Testis (tissue), 3 donors: ENCODE data around the gene PDGFB. TPM values are rescaled to one million over a fixed set of nuclear protein-coding genes. Genes with fewer than 3 reads are reported as not detected.

Source experiments
- DNase-seq: peaks from one replicate; pipeline ENCODE4 v3.0.0-alpha.2; 2019
- H3K27ac ChIP-seq, 2 donors: fragments of 200-600 bp; sonication (generic); one replicate each; pipeline ENCODE4 v1.5.1; 2019
- H3K27me3 ChIP-seq: fragments of 200-600 bp; sonication (generic); one replicate; pipeline ENCODE4 v1.5.1; 2019
- H3K36me3 ChIP-seq: fragments of 200-600 bp; sonication (generic); one replicate; pipeline ENCODE4 v1.5.1; 2017; ENCODE audit warnings: low read depth; ENCODE audit errors: missing control alignments
- H3K4me1 ChIP-seq: fragments of 200-600 bp; sonication (generic); one replicate; pipeline ENCODE4 v1.5.1; 2019
- H3K4me3 ChIP-seq, 2 donors: fragments of 200-600 bp; sonication (generic); one replicate each; pipeline ENCODE4 v1.5.1; 2017 to 2019
- H3K9me3 ChIP-seq: fragments of 200-600 bp; sonication (generic); one replicate; pipeline ENCODE4 v1.5.1; 2017
- POLR2A ChIP-seq: fragments of 450-650 bp; IDR thresholded peaks from one replicate; pipeline ENCODE4 v1.6.1; 2017; ENCODE audit warnings: antibody characterized with exemption, mild to moderate bottlenecking, moderate library complexity
- WGBS, 2 donors: methylation state at CpG; one replicate each; pipeline ENCODE4 v1.1.5; 2018; 5-methylcytosine and 5-hydroxymethylcytosine counted together
- intact Hi-C: fragments of 100-400 bp; cut with DNase I; formaldehyde crosslinking; loops from one replicate; pipeline ENCODE4 v1.15.1; 2023; ENCODE audit warnings: low total_unique reads
- polyA plus RNA-seq: library from polyadenylated mRNA; stranded (reverse); fragments of 350-450 nt; fragmentation: Illumina TruSeq; extraction: RNeasy Lipid Tissue Mini Kit (QIAGEN cat#74804); gene quantifications from one replicate; pipeline ENCODE4 v1.2.3, GENCODE V29; 2014; ENCODE audit warnings: low read depth, low replicate concordance; ENCODE audit not compliant: insufficient read depth
- total RNA-seq, 2 donors: library from RNA; depleted of rRNA; stranded (reverse); fragments of >200 nt; gene quantifications; one replicate each; pipeline ENCODE4 v1.2.3, GENCODE V29; 2016
- TF ChIP-seq, protein P1 (sequence below), 3 experiments: fragments of 450-650 bp in 2 of 3; fragments of 200-600 bp in 1 of 3; sonication (generic) in 1 of 3; IDR thresholded peaks; one replicate each; pipeline ENCODE4 v1.5.1; 2016 to 2019; ENCODE audit warnings: antibody characterized with exemption in 3 of 3, mild to moderate bottlenecking in 2 of 3, moderate library complexity in 1 of 3

The PDGFB gene
- total and polyA plus RNA-seq, 3 donors from 2014 or later = 7.7 to 13.3 (median 9.8) TPM

DNA sequence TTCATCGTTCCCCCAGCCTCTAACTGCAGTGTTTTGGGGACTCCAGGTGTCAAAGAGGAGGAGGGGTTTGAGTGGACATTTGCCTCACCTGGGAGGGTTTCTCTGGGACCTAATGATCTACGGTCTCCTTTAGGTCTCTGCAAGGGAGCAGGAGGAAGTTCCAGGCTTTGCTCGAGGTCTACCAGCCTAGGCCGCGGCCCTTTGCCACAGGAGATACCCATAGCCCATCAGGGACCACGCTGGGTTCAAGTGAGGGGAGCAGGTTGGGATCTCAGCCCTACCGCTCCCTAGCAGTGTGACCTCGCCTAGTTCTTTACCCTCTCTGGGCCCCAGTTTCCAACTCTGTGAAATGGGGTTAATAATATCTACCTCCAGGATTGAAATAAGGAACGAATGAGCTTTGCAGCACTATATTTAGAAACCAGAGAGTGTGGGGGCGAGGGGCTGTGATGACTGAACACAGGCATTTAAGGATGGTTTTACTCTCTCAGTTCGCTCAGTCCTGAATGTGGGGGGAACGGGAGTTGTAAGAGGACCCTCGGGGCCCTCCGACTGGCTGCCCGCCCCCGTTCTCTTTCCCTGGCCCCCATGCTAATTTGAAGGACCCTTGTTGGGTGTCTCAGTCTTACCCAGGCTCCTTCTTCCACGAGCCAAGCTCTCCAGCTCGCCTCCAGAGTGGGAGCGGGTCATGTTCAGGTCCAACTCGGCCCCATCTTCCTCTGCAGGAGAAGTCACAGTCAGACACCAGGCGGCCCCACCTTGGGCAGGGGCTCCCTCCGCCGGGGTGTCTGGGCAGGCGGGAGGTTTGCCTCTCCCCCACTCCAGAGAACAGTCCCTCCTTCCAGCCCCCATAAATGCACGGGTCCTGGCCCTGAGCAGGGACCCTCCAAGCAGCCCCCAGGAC is 11.7 kb downstream of the PDGFB start:
- no peak for TF ChIP-seq POLR2A
- TF ChIP-seq, protein P1, sequence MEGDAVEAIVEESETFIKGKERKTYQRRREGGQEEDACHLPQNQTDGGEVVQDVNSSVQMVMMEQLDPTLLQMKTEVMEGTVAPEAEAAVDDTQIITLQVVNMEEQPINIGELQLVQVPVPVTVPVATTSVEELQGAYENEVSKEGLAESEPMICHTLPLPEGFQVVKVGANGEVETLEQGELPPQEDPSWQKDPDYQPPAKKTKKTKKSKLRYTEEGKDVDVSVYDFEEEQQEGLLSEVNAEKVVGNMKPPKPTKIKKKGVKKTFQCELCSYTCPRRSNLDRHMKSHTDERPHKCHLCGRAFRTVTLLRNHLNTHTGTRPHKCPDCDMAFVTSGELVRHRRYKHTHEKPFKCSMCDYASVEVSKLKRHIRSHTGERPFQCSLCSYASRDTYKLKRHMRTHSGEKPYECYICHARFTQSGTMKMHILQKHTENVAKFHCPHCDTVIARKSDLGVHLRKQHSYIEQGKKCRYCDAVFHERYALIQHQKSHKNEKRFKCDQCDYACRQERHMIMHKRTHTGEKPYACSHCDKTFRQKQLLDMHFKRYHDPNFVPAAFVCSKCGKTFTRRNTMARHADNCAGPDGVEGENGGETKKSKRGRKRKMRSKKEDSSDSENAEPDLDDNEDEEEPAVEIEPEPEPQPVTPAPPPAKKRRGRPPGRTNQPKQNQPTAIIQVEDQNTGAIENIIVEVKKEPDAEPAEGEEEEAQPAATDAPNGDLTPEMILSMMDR (IDR thresholded peaks at IDR 0.05) = no peak
- Histone ChIP-seq H3K9me3 (no peaks in the 10 kb centered on the region), H3K27ac (no peak overlapping the region), H3K4me3 (no peak overlapping the region), H3K36me3 (no peaks in the 10 kb centered on the region), H3K4me1 (peaks cover 24% of the 10 kb centered on the region), H3K27me3 (no peaks in the 10 kb centered on the region)
- intact Hi-C loops = no loop called here
- no peak for DNase-seq
- WGBS, 2 donors = 80 to 81% methylated on average over 18 to 25 of the region's 25 CpGs

DNA sequence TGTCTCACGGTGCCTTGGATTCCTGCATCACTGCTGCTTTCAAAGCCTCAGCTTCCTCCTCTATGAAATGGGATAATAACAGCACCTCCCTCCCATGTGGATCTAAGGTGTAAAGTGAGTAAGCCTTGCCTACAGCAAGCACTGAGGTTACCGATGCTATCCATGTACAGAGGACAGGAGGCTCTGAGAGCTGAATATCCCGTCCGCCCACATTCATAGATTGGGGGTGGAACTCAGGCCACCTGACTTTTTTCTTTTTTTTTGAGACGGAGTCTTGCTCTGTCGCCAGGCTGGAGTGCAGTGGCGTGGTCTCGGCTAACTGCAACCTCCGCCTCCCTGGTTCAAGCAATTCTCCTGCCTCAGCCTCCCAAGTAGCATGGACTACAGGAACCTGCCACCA is 12.5 kb downstream of the PDGFB start:
- Histone ChIP-seq H3K27me3 (no peaks in the 10 kb centered on the region), H3K4me1 (peaks cover 24% of the 10 kb centered on the region), H3K36me3 (no peaks in the 10 kb centered on the region), H3K9me3 (no peaks in the 10 kb centered on the region), H3K4me3 (no peak overlapping the region), H3K27ac (no peak overlapping the region)
- no peak for DNase-seq
- WGBS, 2 donors = 92 to 94% methylated on average over 9 of the region's 9 CpGs
- TF ChIP-seq, protein P1 (IDR thresholded peaks at IDR 0.05) = no peak
- TF ChIP-seq POLR2A = no peak
- intact Hi-C loops = no loop called here

DNA sequence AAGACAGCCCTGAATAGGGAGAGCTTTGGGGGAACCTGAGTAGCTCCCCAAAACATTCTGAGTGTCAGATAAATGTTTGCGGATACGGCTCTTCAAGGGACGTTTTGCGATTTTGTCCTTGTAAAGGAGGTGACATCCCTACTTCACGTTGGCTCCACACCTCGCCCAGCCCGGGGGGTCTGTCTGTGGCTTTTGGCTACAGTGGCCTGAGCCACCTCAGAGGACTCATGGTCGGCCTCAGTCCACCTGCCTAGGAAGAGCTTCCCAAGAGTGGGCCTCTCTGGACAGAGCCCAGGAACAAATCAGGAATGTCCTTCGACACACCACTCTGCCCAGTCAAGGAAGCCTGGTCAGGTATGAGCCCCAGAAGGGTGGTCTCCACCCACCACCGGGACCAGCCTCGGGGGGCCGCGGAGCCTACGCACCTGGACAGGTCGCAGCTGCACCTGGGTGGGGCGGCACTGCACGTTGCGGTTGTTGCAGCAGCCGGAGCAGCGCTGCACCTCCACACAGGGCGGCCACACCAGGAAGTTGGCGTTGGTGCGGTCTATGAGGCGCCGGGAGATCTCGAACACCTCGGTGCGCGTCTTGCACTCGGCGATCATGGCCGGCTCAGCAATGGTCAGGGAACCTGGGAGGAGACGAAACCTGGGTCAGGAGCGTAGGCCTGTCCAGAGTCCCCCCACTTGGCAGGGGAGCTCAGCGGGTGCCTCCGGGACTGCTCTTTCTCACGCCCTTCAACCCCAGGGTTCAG is 13.4 kb downstream of the PDGFB start:
- no peaks in the 10 kb centered on the region for H3K36me3 ChIP-seq
- H3K9me3 ChIP-seq = no peaks in the 10 kb centered on the region
- peaks cover 24% of the 10 kb centered on the region for H3K4me1 ChIP-seq
- no peak for DNase-seq
- intact Hi-C loops = no loop called here
- 90 to 92% methylated on average over 12 to 37 of the region's 37 CpGs for WGBS, 2 donors
- TF ChIP-seq, protein P1 (IDR thresholded peaks at IDR 0.05) = no peak
- TF ChIP-seq POLR2A = no peak
- H3K4me3 ChIP-seq = no peak overlapping the region
- no peaks in the 10 kb centered on the region for H3K27me3 ChIP-seq
- H3K27ac ChIP-seq = no peak overlapping the region

DNA sequence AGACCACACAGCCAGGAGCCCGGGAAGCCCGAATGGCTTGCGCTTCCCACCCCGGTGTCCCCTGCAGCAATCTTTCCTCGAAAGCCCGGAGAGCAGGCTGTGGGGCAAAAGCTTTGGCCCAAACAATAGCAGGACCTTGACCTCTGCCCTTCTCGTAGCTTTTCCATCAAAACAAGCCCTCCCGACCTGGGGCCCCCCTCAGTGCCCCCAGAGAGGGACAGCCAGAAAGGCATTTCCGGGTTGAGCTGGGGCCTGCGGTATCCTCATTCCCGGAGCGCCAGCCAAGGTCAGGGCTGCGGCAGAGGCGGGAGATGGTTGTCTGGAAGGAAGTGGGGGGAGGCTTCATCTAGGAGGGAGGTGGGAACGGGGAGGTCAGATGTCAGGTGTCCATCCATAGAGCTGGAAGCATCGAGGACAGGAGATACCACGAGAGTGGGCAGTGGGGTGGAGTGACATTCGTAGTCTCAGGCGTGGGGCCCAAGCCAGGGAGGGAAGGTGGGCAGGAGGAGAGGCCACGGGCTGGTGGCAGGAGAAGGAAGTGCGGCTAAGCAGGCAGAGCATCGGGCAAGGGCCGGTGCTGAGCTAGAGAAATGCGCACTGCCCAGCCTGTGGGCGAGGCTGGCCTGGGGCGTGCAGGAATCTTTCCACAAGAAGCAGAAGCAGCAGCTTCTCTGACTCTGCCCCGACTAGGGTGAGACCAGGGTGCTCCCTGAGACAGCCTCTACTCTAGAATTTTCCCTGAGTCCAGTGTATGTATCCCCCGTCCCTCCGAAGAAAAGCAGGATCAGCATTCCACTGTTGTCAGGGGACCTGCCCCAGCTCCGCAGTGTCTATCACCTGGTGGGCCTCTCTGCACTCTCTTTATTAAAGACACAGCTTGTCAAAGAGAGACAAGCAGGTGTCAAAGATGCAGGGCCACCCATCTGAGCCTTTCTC is 14.3 kb downstream of the PDGFB start:
- no peak overlapping the region for H3K4me3 ChIP-seq
- H3K4me1 ChIP-seq = peaks cover 24% of the 10 kb centered on the region
- WGBS, 2 donors = 47 to 48% methylated on average over 30 of the region's 30 CpGs
- TF ChIP-seq, protein P1 (IDR thresholded peaks at IDR 0.05) = no peak
- intact Hi-C loops = no loop called here
- DNase-seq = no peak
- no peaks in the 10 kb centered on the region for H3K9me3 ChIP-seq
- no peaks in the 10 kb centered on the region for H3K36me3 ChIP-seq
- H3K27me3 ChIP-seq = no peaks in the 10 kb centered on the region
- H3K27ac ChIP-seq = no peak overlapping the region
